Sigmoid colon (tissue), 7 donors: ENCODE measurements around the gene ACTN1. TPM values are rescaled to one million over a fixed set of nuclear protein-coding genes. Genes with fewer than 3 reads are reported as not detected.

Source experiments
- DNase-seq: peaks from one replicate; pipeline ENCODE4 v3.0.0-alpha.2; 2019
- H3K27ac ChIP-seq, 4 donors: fragments of 200-600 bp; sonication (generic); one replicate each; pipeline ENCODE4 v1.5.1; 2016 to 2019; ENCODE audit warnings: mild to moderate bottlenecking in 1 of 4
- H3K27me3 ChIP-seq, 3 donors: fragments of 200-600 bp; sonication (generic); one replicate each; pipeline ENCODE4 v1.5.1; 2019; ENCODE audit warnings: mild to moderate bottlenecking in 1 of 3
- H3K36me3 ChIP-seq, 4 donors: fragments of 200-600 bp; sonication (generic); one replicate each; pipeline ENCODE4 v1.5.1; 2016 to 2019
- H3K4me1 ChIP-seq, 4 donors: fragments of 200-600 bp; sonication (generic); one replicate each; pipeline ENCODE4 v1.5.1; 2017 to 2019
- H3K4me3 ChIP-seq, 4 donors: fragments of 200-600 bp; sonication (generic); one replicate each; pipeline ENCODE4 v1.5.1; 2017 to 2019; ENCODE audit warnings: mild to moderate bottlenecking in 2 of 4, moderate library complexity in 1 of 4
- H3K9me3 ChIP-seq, 4 donors: fragments of 200-600 bp in 3 of 4; sonication (generic) in 3 of 4; one replicate each; pipeline versions ENCODE4 v1.5.1 to v1.6.1; 2013 to 2019
- CTCF ChIP-seq, 4 experiments: fragments of 450-650 bp in 3 of 4; fragments of 200-600 bp in 1 of 4; IDR thresholded peaks; one replicate each; pipeline ENCODE4 v1.5.1; 2016 to 2019; ENCODE audit warnings: antibody characterized with exemption in 4 of 4, mild to moderate bottlenecking in 3 of 4, moderate library complexity in 2 of 4
- EP300 ChIP-seq, 4 donors: sonication (generic); formaldehyde crosslinking; IDR thresholded peaks; one replicate each; pipeline ENCODE4 v1.6.1; 2017; ENCODE audit warnings: antibody characterized with exemption in 4 of 4
- POLR2A ChIP-seq, 2 donors: fragments of 450-650 bp; IDR thresholded peaks; one replicate each; pipeline ENCODE4 v1.6.1; 2016; ENCODE audit warnings: antibody characterized with exemption in 2 of 2, mild to moderate bottlenecking in 2 of 2, moderate library complexity in 2 of 2
- POLR2AphosphoS5 ChIP-seq, 4 donors: sonication (generic); formaldehyde crosslinking; IDR thresholded peaks; one replicate each; pipeline ENCODE4 v1.6.1; 2017; ENCODE audit warnings: antibody characterized with exemption in 4 of 4
- WGBS, 2 donors: extraction: QIAGEN DNeasy Blood & Tissue Kit; methylation state at CpG; one replicate each; pipeline ENCODE4 v1.1.7; 2013; 5-methylcytosine and 5-hydroxymethylcytosine counted together
- intact Hi-C: fragments of 100-400 bp; cut with DNase I; formaldehyde crosslinking; loops from one replicate; pipeline ENCODE4 v1.15.1; 2023
- polyA plus RNA-seq, 3 donors: library from polyadenylated mRNA; stranded (reverse); fragments of 200-250 nt; gene quantifications; one replicate each; pipeline ENCODE4 v1.2.3, GENCODE V29; 2013
- total RNA-seq, 4 donors: library from RNA; depleted of rRNA; stranded (reverse); fragments of >200 nt; gene quantifications; one replicate each; pipeline ENCODE4 v1.1.0, GENCODE V29; 2016
- donor health status: healthy with polysubstance abuse.
- donor health status: Bipolar disorder and iron deficiency.
- donor health status: healthy.

The ACTN1 gene
- total and polyA plus RNA-seq, 7 donors = 20.1 to 1,069 (median 372) TPM

- no peaks in the 10 kb centered on the region for H3K27me3 ChIP-seq
- intact Hi-C loops = no loop called here
- peak overlapping the region in 1 of 4 donors; percentile 4 for H3K4me3 ChIP-seq
- peaks cover 0 to 8% (median 0%) of the 10 kb centered on the region in 4 donors for H3K36me3 ChIP-seq
- H3K4me1 ChIP-seq = peaks cover 0 to 100% (median 99%) of the 10 kb centered on the region in 4 donors
- TF ChIP-seq POLR2A (IDR thresholded peaks at IDR 0.05) (no peak), EP300 (IDR thresholded peaks at IDR 0.05) (no peak), POLR2AphosphoS5 (IDR thresholded peaks at IDR 0.05) (no peak), CTCF (IDR thresholded peaks at IDR 0.05) (no peak)
- peak overlapping the region; percentile 98 to 100 (median 100) for H3K27ac ChIP-seq
- no peak for DNase-seq
- H3K9me3 ChIP-seq = no peaks in the 10 kb centered on the region
- WGBS, 2 donors = 70 to 91% methylated on average over 4 of the region's 4 CpGs
Observed at GRCh38 chr14:68946489-68946822, 32.6 kb downstream of the ACTN1 start.

GRCh38 chr14:68945585-68946488, 33.3 kb downstream of the ACTN1 start:
- Histone ChIP-seq H3K27ac (peak overlapping the region; percentile 98 to 100 (median 100)), H3K9me3 (no peaks in the 10 kb centered on the region), H3K4me1 (peaks cover 0 to 100% (median 99%) of the 10 kb centered on the region in 4 donors), H3K4me3 (peak overlapping the region in 2 of 4 donors; percentile 2 to 4), H3K36me3 (peaks cover 0 to 8% (median 0%) of the 10 kb centered on the region in 4 donors), H3K27me3 (no peaks in the 10 kb centered on the region)
- intact Hi-C loops = no loop called here
- 35 to 59% methylated on average over 11 of the region's 11 CpGs for WGBS, 2 donors
- no peak for TF ChIP-seq POLR2A (IDR thresholded peaks at IDR 0.05)
- no peak for TF ChIP-seq CTCF (IDR thresholded peaks at IDR 0.05)
- TF ChIP-seq EP300 (IDR thresholded peaks at IDR 0.05) = no peak
- TF ChIP-seq POLR2AphosphoS5 (IDR thresholded peaks at IDR 0.05) = no peak
- no peak for DNase-seq

GRCh38 chr14:68945190-68945584, 33.9 kb downstream of the ACTN1 start:
- no peaks in the 10 kb centered on the region for H3K9me3 ChIP-seq
- DNase-seq = no peak
- intact Hi-C loops = no loop called here
- TF ChIP-seq POLR2A (IDR thresholded peaks at IDR 0.05) = no peak
- no peak for TF ChIP-seq EP300 (IDR thresholded peaks at IDR 0.05)
- no peak for TF ChIP-seq CTCF (IDR thresholded peaks at IDR 0.05)
- no peak for TF ChIP-seq POLR2AphosphoS5 (IDR thresholded peaks at IDR 0.05)
- no peak overlapping the region for H3K4me3 ChIP-seq
- H3K27ac ChIP-seq = peak overlapping the region; percentile 98 to 100 (median 100)
- no peaks in the 10 kb centered on the region for H3K27me3 ChIP-seq
- peaks cover 0 to 8% (median 0%) of the 10 kb centered on the region in 4 donors for H3K36me3 ChIP-seq
- H3K4me1 ChIP-seq = peaks cover 0 to 100% (median 100%) of the 10 kb centered on the region in 4 donors
- WGBS, 2 donors = 7 to 23% methylated on average over 4 of the region's 4 CpGs

- Histone ChIP-seq H3K36me3 (peaks cover 0 to 8% (median 0%) of the 10 kb centered on the region in 4 donors), H3K4me3 (no peak overlapping the region), H3K27ac (peak overlapping the region; percentile 98 to 100 (median 100)), H3K27me3 (no peaks in the 10 kb centered on the region), H3K9me3 (no peaks in the 10 kb centered on the region), H3K4me1 (peaks cover 0 to 100% (median 100%) of the 10 kb centered on the region in 4 donors)
- 82 to 86% methylated on average over 6 of the region's 6 CpGs for WGBS, 2 donors
- intact Hi-C loops = no loop called here
- no peak for TF ChIP-seq POLR2A (IDR thresholded peaks at IDR 0.05)
- TF ChIP-seq EP300 (IDR thresholded peaks at IDR 0.05) = no peak
- no peak for TF ChIP-seq CTCF (IDR thresholded peaks at IDR 0.05)
- no peak for TF ChIP-seq POLR2AphosphoS5 (IDR thresholded peaks at IDR 0.05)
- no peak for DNase-seq
Observed at GRCh38 chr14:68944162-68944561, 34.9 kb downstream of the ACTN1 start.
